VCaP (cell line): ENCODE results near the gene TCF7L1.

Source experiments
- H3K27ac ChIP-seq: fragments of 450-650 bp; 2 replicates; pipeline ENCODE4 v1.5.1; 2017
- CTCF ChIP-seq: fragments of 450-650 bp; conservative IDR thresholded peaks from 2 replicates; pipeline ENCODE4 v1.5.1; 2017; ENCODE audit warnings: mild to moderate bottlenecking, moderate library complexity

Gene TCF7L1

DNA sequence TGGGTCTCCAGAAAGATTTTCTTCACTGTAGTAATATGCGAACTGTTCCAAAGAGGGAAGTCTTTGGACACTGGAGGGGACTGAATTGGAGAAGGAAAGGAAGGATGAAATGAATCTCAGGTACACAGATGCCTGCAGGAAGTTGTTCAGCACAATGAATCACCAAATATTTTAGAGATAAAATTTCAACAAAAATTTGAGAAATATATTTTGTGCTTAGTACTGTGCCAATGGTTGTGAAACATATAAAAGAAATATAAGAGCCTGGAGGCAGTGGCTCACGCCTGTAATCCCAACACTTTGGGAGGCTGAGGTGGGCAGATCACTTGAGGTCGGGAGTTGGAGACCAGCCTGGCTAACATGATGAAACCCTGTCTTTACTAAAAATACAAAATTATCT, 224.5 kb downstream of the TCF7L1 start:
- no peak for TF ChIP-seq CTCF

More for the DNA sequence above, 224.5 kb downstream of the TCF7L1 start:
- no peak overlapping the region for H3K27ac ChIP-seq
